Uterus (tissue), 2 donors: Measurements from ENCODE around the gene ZGPAT.

Experiments used
- POLR2A ChIP-seq, 2 donors: fragments of 450-650 bp; IDR thresholded peaks; one replicate each; pipeline ENCODE4 v1.6.1; 2016; ENCODE audit warnings: antibody characterized with exemption in 2 of 2, mild to moderate bottlenecking in 1 of 2, moderate library complexity in 1 of 2
- TF ChIP-seq, protein P1 (sequence below), 4 experiments: fragments of 200-600 bp in 2 of 4; fragments of 450-650 bp in 2 of 4; sonication (generic) in 2 of 4; IDR thresholded peaks; one replicate each; pipeline ENCODE4 v1.5.1; 2016 to 2019; ENCODE audit warnings: antibody characterized with exemption in 4 of 4, mild to moderate bottlenecking in 2 of 4, moderate library complexity in 1 of 4

DNA sequence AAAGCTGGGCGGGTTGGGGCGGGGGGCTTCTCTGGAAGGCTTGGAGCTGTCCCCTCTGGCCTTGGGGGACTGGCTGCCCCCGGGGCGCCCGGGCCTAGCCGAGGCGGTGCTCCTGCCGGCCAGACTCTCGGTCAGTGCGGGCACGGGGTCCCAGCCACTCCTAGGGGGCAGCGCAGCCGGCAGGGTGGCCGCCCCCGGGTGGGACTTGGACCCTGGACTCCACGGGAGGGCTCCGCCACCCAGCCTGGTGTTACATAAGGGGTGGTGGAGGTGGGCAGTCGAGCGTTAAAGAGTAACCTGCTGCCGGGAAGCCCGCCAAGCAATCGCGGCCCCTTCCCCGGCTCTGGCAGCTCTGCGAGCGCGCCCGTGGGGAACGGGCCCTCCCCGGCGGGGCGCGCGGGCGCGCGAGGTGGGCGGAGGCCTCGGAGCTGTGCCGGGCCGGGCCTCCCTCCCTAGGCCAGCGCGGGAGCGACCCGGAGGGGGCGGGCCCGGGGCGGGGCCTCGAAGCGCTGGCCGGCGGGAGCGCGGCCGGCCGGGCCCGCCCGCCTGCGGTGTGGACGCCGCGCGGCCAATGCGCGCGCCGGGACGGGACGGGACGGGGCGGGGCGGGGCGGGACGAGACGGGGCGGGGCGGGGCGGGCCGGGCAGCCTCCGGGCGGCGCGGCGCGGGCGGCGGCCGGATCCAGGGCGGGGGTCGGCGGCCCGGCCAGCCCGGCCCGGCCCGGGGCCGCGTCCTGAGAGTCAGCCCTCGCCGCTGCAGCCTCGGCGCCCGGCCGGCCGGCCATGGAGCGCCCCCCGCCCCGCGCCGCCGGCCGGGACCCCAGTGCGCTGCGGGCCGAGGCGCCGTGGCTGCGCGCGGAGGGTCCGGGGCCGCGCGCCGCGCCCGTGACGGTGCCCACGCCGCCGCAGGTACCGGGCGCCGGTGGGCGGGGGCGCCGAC is 31.6 kb downstream of the ZGPAT start, which contains the start of gene SLC2A4RG:
- TF ChIP-seq, protein P1, sequence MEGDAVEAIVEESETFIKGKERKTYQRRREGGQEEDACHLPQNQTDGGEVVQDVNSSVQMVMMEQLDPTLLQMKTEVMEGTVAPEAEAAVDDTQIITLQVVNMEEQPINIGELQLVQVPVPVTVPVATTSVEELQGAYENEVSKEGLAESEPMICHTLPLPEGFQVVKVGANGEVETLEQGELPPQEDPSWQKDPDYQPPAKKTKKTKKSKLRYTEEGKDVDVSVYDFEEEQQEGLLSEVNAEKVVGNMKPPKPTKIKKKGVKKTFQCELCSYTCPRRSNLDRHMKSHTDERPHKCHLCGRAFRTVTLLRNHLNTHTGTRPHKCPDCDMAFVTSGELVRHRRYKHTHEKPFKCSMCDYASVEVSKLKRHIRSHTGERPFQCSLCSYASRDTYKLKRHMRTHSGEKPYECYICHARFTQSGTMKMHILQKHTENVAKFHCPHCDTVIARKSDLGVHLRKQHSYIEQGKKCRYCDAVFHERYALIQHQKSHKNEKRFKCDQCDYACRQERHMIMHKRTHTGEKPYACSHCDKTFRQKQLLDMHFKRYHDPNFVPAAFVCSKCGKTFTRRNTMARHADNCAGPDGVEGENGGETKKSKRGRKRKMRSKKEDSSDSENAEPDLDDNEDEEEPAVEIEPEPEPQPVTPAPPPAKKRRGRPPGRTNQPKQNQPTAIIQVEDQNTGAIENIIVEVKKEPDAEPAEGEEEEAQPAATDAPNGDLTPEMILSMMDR (IDR thresholded peaks at IDR 0.05) = no peak
- no peak for TF ChIP-seq POLR2A (IDR thresholded peaks at IDR 0.05)
